Hematopoietic multipotent progenitor cell (in vitro differentiated cells): ENCODE data around the gene EPO. TPM values are rescaled to one million over a fixed set of nuclear protein-coding genes. Genes with fewer than 3 reads are reported as not detected.
"Not testable (repeated sequence)": the region's sequence is repeated elsewhere in the genome, so short reads cannot be mapped to it uniquely, and the experiment has no call there.

Experiments
- DNase-seq, 3 donors: peaks; one replicate each; pipeline ENCODE4 v3.0.0-alpha.2; 2011 to 2015; ENCODE audit warnings: low read depth in 2 of 3, low spot score in 2 of 3
- total RNA-seq: library from RNA; depleted of rRNA; stranded (reverse); fragments of >200 nt; gene quantifications from one replicate; pipeline ENCODE4 v1.2.3, GENCODE V29; 2012

EPO gene
- total RNA-seq, 1 donor: not detected

- DNase-seq: not testable (repeated sequence)
Measured at GRCh38 chr7:100701089-100701488, 19.2 kb upstream of the EPO start.

- peak; percentile 54 to 73 (median 73) for DNase-seq
Measured at GRCh38 chr7:100705320-100705752, 14.9 kb upstream of the EPO start.

- DNase-seq: peak; percentile 97 to 99 (median 97)
Measured at GRCh38 chr7:100705753-100706671, 14.3 kb upstream of the EPO start, which contains the start of gene POP7. POP7 (plus strand) TSS chr7:100706121; CDS start chr7:100706831, 710 bp downstream.

- DNase-seq: no peak
Measured at GRCh38 chr7:100706672-100707311, 13.5 kb upstream of the EPO start.

- DNase-seq: no peak
Measured at GRCh38 chr7:100708395-100708794, 11.9 kb upstream of the EPO start.

GRCh38 chr7:100710452-100710851 lies 9.8 kb upstream of the EPO start:
- DNase-seq: no peak

- DNase-seq: no peak
Measured at GRCh38 chr7:100711369-100711768, 8.9 kb upstream of the EPO start.

- no peak for DNase-seq
Measured at GRCh38 chr7:100714725-100715124, 5.5 kb upstream of the EPO start.

- not testable (repeated sequence) for DNase-seq
Measured at GRCh38 chr7:100717073-100717472, 3.2 kb upstream of the EPO start.

GRCh38 chr7:100719523-100720278 lies 567 bp upstream of the EPO start:
- peak in 2 of 3 donors; percentile 18 to 52 for DNase-seq

- DNase-seq: no peak
Measured at GRCh38 chr7:100720671-100721504, 620 bp downstream of the EPO start.

- no peak for DNase-seq
Measured at GRCh38 chr7:100721505-100721812, 1.2 kb downstream of the EPO start.

GRCh38 chr7:100722480-100723212 lies 2.4 kb downstream of the EPO start:
- no peak for DNase-seq

- DNase-seq: no peak
Measured at GRCh38 chr7:100723732-100724275, 3.5 kb downstream of the EPO start.

- DNase-seq: not testable (repeated sequence)
Measured at GRCh38 chr7:100724364-100724763, 4.1 kb downstream of the EPO start.

- DNase-seq: no peak
Measured at GRCh38 chr7:100726996-100727761, 6.9 kb downstream of the EPO start.

GRCh38 chr7:100728196-100728595 lies 7.9 kb downstream of the EPO start:
- DNase-seq: no peak

GRCh38 chr7:100730136-100730800 lies 10.0 kb downstream of the EPO start:
- DNase-seq: no peak
